SK-N-SH treated with all-trans-retinoic acid at 6 μM for 48 hours (cell line): ENCODE data around the gene RNF115.

Experiments used
- ATAC-seq: fragments of 200-7000 bp; cut with Tn5 transposase; 3 replicates; pipeline ENCODE4 v1.9.1; 2020; ENCODE audit warnings: mild to moderate bottlenecking, moderate library complexity
- ARNTL ChIP-seq: fragments of 450-650 bp; formaldehyde crosslinking; IDR thresholded peaks from 2 replicates; pipeline ENCODE4 v1.5.0; 2020; ENCODE audit warnings: low read depth, mild to moderate bottlenecking, moderate library complexity, borderline replicate concordance
- BACH2 ChIP-seq: fragments of 250-450 bp; sonication (Bioruptor Pico); IDR thresholded peaks from 2 replicates; pipeline ENCODE4 v1.9.0; 2021; ENCODE audit warnings: mild to moderate bottlenecking, borderline replicate concordance
- CSDC2 ChIP-seq: fragments of 250-450 bp; sonication (Bioruptor Pico); IDR thresholded peaks from 2 replicates; pipeline ENCODE4 v1.5.0; 2020; ENCODE audit warnings: mild to moderate bottlenecking, moderate library complexity
- ESRRG ChIP-seq: fragments of 250-450 bp; sonication (Bioruptor Pico); IDR thresholded peaks from 2 replicates; pipeline ENCODE4 v1.6.1; 2021; ENCODE audit warnings: mild to moderate bottlenecking
- GLIS3 ChIP-seq: fragments of 250-450 bp; sonication (Bioruptor Pico); IDR thresholded peaks from 2 replicates; pipeline ENCODE4 v1.5.0; 2020; ENCODE audit warnings: mild to moderate bottlenecking, moderate library complexity
- ISL1 ChIP-seq: fragments of 250-450 bp; sonication (Bioruptor Pico); IDR thresholded peaks from 2 replicates; pipeline ENCODE4 v2.1.2; 2022; ENCODE audit warnings: mild to moderate bottlenecking, moderate library complexity
- OSR1 ChIP-seq: fragments of 250-450 bp; sonication (Bioruptor Pico); IDR thresholded peaks from 2 replicates; pipeline ENCODE4 v1.8.0; 2022; ENCODE audit warnings: moderate library complexity, mild to moderate bottlenecking, inconsistent platforms
- PATZ1 ChIP-seq: fragments of 250-450 bp; sonication (Bioruptor Pico); IDR thresholded peaks from 2 replicates; pipeline ENCODE4 v1.8.0; 2020; ENCODE audit warnings: mild to moderate bottlenecking, moderate library complexity, borderline replicate concordance
- PPARA ChIP-seq: fragments of 250-450 bp; sonication (Bioruptor Pico); IDR thresholded peaks from 2 replicates; pipeline ENCODE4 v1.5.0; 2020; ENCODE audit warnings: mild to moderate bottlenecking, borderline replicate concordance
- RARB ChIP-seq: fragments of 250-450 bp; sonication (Bioruptor Pico); IDR thresholded peaks from 2 replicates; pipeline ENCODE4 v1.8.0; 2021; ENCODE audit warnings: mild to moderate bottlenecking, moderate library complexity
- SNAI2 ChIP-seq: fragments of 250-450 bp; sonication (Bioruptor Pico); IDR thresholded peaks from 2 replicates; pipeline ENCODE4 v1.5.0; 2020; ENCODE audit warnings: mild to moderate bottlenecking, moderate library complexity
- TCF4 ChIP-seq: fragments of 250-450 bp; sonication (Bioruptor Pico); IDR thresholded peaks from 2 replicates; pipeline ENCODE4 v1.8.0; 2021; ENCODE audit warnings: mild to moderate bottlenecking, moderate library complexity, borderline replicate concordance
- TOX ChIP-seq: fragments of 250-450 bp; sonication (Bioruptor Pico); IDR thresholded peaks from 2 replicates; pipeline ENCODE4 v1.8.0; 2021; ENCODE audit warnings: mild to moderate bottlenecking, moderate library complexity, borderline replicate concordance
- TSHZ2 ChIP-seq: fragments of 250-450 bp; sonication (Bioruptor Pico); IDR thresholded peaks from 2 replicates; pipeline ENCODE4 v1.5.0; 2020; ENCODE audit warnings: mild to moderate bottlenecking, moderate library complexity
- ZC3H10 ChIP-seq: fragments of 250-450 bp; sonication (Bioruptor Pico); IDR thresholded peaks from 2 replicates; pipeline ENCODE4 v1.5.1; 2021; ENCODE audit warnings: mild to moderate bottlenecking, moderate library complexity
- ZFP3 ChIP-seq: fragments of 250-450 bp; sonication (Bioruptor Pico); IDR thresholded peaks from 2 replicates; pipeline ENCODE4 v1.5.0; 2020; ENCODE audit warnings: mild to moderate bottlenecking, moderate library complexity
- ZFP30 ChIP-seq: fragments of 450-650 bp; formaldehyde crosslinking; IDR thresholded peaks from 2 replicates; pipeline ENCODE4 v1.5.0; 2022; ENCODE audit warnings: mild to moderate bottlenecking, moderate library complexity
- ZNF565 ChIP-seq: fragments of 450-650 bp; formaldehyde crosslinking; conservative IDR thresholded peaks from 2 replicates; pipeline ENCODE4 v1.5.0; 2020; ENCODE audit warnings: low read depth, mild to moderate bottlenecking, moderate library complexity
- ZNF70 ChIP-seq: fragments of 450-650 bp; formaldehyde crosslinking; IDR thresholded peaks from 2 replicates; pipeline ENCODE4 v1.5.0; 2020; ENCODE audit warnings: mild to moderate bottlenecking, moderate library complexity
- ZNF8 ChIP-seq: fragments of 450-650 bp; formaldehyde crosslinking; IDR thresholded peaks from 2 replicates; pipeline ENCODE4 v1.5.0; 2020; ENCODE audit warnings: mild to moderate bottlenecking, moderate library complexity
- TF ChIP-seq, protein P1 (sequence below): fragments of 250-450 bp; sonication (Bioruptor Pico); IDR thresholded peaks from 2 replicates; pipeline ENCODE4 v1.5.1; 2021; ENCODE audit warnings: mild to moderate bottlenecking, moderate library complexity
- TF ChIP-seq, protein P2 (sequence below): fragments of 250-450 bp; sonication (Bioruptor Pico); IDR thresholded peaks from 2 replicates; pipeline ENCODE4 v1.5.1; 2020; ENCODE audit warnings: low read depth, mild to moderate bottlenecking, moderate library complexity
- TF ChIP-seq, protein P3 (sequence below): fragments of 250-450 bp; sonication (Bioruptor Pico); IDR thresholded peaks from 2 replicates; pipeline ENCODE4 v1.8.0; 2021; ENCODE audit warnings: low read depth, mild to moderate bottlenecking, moderate library complexity, borderline replicate concordance

Gene RNF115

DNA sequence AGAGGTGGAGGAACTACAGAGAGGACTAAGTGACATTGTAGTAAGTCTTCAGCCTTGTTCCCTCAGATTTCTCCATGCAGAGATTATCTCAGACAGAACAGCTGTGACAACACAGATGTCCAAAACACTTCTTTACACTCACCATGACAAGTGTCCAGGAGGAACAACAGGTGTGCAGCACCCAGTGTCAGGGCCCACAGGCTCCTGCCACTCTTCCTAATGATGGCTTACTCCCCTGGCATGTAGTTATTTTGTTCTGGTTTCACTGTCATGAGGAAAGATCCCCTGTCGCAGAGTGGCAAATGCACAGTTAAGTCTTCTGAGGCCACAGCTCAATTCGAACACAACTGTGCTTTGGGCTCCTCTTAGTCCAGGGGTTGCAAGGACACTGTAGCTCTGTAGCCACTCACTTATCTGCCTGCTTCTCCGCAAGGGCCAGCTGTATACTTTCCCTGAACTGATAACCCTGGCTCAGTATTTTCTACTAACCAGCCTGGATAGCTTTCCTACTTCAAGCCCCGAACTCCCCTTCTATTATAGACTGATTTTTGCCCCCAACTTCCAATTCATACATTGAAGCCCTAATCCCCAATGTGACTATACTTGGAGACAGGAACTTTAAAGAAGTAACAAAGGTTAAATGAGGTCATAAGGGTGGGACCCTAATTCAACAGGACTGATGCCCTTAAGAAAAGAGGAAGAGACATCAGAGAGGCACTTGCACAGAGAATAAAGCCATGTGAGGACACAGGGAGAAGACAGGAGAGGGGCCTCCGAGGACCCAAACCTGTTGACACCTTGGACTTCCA lies 127.9 kb downstream of the RNF115 start (continued):
- TF ChIP-seq, protein P1, sequence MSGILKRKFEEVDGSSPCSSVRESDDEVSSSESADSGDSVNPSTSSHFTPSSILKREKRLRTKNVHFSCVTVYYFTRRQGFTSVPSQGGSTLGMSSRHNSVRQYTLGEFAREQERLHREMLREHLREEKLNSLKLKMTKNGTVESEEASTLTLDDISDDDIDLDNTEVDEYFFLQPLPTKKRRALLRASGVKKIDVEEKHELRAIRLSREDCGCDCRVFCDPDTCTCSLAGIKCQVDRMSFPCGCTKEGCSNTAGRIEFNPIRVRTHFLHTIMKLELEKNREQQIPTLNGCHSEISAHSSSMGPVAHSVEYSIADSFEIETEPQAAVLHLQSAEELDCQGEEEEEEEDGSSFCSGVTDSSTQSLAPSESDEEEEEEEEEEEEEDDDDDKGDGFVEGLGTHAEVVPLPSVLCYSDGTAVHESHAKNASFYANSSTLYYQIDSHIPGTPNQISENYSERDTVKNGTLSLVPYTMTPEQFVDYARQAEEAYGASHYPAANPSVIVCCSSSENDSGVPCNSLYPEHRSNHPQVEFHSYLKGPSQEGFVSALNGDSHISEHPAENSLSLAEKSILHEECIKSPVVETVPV (CRISPR knock-in tag): no peak
- TF ChIP-seq PPARA (CRISPR knock-in tag): no peak

DNA sequence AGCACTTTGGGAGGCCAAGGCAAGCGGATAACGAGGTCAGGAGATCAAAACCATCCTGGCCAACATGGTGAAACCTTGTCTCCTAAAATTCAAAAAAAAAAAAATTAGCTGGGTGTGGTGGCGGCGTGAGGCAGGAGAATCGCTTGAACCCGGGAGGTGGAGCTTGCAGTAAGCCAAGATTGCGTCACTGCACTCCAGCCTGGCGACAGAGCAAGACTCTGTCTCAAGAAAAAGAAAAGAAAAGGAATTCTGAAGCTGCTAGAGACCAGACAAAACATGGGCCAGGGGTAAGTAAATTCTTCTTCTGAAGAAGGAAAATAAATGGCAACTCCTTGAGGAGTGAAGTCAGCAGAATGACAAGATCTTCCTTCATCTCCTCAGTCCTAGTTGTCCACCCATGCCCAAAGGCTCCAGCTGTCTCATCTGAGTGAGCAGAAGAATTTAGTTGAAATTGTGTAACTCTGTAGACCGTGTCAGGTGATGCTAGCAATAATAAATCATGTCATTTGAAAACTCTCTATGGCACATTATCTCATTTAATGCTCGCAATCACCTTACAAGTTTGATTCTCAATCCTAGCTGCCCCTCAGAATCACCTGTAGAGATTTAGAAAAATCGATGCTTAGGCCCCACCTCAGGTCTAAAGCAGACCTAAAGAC lies 131.0 kb downstream of the RNF115 start:
- TF ChIP-seq ZNF8 (no peak), ESRRG (CRISPR knock-in tag) (no peak), BACH2 (CRISPR knock-in tag) (no peak), PPARA (CRISPR knock-in tag) (no peak), SNAI2 (CRISPR knock-in tag) (no peak), TSHZ2 (CRISPR knock-in tag) (no peak), ARNTL (CRISPR knock-in tag) (no peak), OSR1 (CRISPR knock-in tag) (no peak), TCF4 (CRISPR knock-in tag) (no peak), GLIS3 (CRISPR knock-in tag) (no peak), CSDC2 (CRISPR knock-in tag) (no peak), ZNF565 (no peak), PATZ1 (CRISPR knock-in tag) (no peak)
- TF ChIP-seq, protein P2, sequence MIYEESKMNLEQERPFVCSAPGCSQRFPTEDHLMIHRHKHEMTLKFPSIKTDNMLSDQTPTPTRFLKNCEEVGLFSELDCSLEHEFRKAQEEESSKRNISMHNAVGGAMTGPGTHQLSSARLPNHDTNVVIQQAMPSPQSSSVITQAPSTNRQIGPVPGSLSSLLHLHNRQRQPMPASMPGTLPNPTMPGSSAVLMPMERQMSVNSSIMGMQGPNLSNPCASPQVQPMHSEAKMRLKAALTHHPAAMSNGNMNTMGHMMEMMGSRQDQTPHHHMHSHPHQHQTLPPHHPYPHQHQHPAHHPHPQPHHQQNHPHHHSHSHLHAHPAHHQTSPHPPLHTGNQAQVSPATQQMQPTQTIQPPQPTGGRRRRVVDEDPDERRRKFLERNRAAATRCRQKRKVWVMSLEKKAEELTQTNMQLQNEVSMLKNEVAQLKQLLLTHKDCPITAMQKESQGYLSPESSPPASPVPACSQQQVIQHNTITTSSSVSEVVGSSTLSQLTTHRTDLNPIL (CRISPR knock-in tag): no peak
- TF ChIP-seq, protein P3, sequence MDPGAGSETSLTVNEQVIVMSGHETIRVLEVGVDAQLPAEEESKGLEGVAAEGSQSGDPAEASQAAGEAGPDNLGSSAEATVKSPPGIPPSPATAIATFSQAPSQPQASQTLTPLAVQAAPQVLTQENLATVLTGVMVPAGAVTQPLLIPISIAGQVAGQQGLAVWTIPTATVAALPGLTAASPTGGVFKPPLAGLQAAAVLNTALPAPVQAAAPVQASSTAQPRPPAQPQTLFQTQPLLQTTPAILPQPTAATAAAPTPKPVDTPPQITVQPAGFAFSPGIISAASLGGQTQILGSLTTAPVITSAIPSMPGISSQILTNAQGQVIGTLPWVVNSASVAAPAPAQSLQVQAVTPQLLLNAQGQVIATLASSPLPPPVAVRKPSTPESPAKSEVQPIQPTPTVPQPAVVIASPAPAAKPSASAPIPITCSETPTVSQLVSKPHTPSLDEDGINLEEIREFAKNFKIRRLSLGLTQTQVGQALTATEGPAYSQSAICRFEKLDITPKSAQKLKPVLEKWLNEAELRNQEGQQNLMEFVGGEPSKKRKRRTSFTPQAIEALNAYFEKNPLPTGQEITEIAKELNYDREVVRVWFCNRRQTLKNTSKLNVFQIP (CRISPR knock-in tag): no peak
- TF ChIP-seq, all 23 proteins: peak for 0
- ATAC-seq: no peak

DNA sequence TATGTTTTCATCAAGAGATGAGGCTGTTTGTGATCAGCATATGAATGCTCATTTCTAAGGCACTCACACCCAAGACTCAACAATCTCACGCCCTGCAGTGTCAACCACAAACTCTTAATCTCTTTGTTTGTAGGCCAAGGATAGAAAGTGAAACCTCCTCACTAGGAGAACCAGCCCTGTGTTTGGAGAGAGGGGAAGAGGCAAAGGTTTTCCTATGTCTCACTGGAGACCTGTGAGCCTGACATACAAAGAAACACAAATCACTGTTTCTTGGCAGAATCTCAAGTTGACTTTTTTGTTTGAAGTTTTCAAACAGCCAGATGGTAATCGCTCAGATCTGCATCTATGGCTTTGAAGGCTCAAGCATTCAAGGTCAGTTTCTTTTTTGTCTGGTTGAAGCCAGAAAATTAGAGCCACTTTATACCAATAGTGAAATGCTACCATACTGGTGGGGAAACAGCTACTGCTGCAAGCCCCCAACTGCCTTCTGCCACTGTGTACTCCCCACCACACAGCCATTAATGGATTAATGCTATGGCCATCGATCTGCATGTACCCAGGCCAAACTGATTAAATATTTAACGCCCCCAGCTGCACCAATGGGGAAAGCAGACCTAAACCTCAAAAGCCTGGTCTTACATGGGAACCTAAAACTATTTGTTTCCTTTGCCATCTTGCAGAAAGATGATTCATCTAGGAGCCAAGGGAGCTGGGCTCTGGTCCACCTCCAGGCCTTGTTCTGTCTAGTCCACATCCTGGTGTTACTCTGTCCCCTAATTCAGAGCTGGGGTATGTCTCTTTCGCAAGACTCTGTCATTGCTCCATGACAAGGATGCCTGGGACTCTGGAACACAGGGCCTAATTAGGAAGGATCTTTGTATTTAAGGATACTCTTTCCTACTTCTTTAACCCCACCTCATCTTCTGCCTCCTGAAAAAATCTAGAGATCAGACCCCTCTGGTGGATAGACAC lies 133.0 kb downstream of the RNF115 start:
- ATAC-seq: peak; percentile 67
- TF ChIP-seq TOX (CRISPR knock-in tag): no peak
- TF ChIP-seq RARB: no peak
- no peak for TF ChIP-seq TCF4 (CRISPR knock-in tag)
- no peak for TF ChIP-seq ZFP3 (CRISPR knock-in tag)
- TF ChIP-seq OSR1 (CRISPR knock-in tag): no peak
- no peak for TF ChIP-seq ZC3H10 (CRISPR knock-in tag)
- no peak for TF ChIP-seq GLIS3 (CRISPR knock-in tag)
- TF ChIP-seq ZNF565: no peak
- TF ChIP-seq, protein P1 (CRISPR knock-in tag): no peak
- TF ChIP-seq ESRRG (CRISPR knock-in tag): no peak
- no peak for TF ChIP-seq ZFP30 (CRISPR knock-in tag)
- no peak for TF ChIP-seq SNAI2 (CRISPR knock-in tag)
- no peak for TF ChIP-seq ARNTL (CRISPR knock-in tag)
- TF ChIP-seq ISL1: no peak
- no peak for TF ChIP-seq ZNF70 (CRISPR knock-in tag)
- TF ChIP-seq BACH2 (CRISPR knock-in tag): no peak
